NCI-H187 (cell line): Measurements from ENCODE around the gene LTK.
"Not testable (repeated sequence)": the region's sequence is repeated elsewhere in the genome, so short reads cannot be mapped to it uniquely, and the experiment has no call there.

Source experiments
- DNase-seq, 2 experiments: peaks; one replicate each; lab custom pipeline; 2025; lab: John Stamatoyannopoulos, UW

Gene LTK

DNA sequence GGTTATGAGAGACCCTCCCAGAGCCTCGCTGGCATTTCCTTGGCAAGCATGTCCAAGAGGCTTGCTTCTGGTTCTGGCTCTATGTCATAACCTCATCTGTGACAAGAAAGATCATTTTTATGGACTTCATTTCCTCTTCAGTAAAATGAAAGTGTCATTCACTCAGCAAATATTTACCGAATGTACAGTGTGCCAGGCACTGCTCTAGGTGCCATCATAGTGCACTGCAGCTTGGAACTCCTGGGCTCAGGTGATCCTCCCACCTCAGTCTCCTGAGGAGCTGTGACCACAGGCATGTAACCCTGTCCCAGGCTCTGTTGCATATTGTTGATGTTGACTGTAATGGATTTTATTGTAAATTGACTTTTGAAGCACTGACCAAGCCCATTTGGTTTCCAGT is 38.7 kb downstream of the LTK start:
- DNase-seq: no peak

DNA sequence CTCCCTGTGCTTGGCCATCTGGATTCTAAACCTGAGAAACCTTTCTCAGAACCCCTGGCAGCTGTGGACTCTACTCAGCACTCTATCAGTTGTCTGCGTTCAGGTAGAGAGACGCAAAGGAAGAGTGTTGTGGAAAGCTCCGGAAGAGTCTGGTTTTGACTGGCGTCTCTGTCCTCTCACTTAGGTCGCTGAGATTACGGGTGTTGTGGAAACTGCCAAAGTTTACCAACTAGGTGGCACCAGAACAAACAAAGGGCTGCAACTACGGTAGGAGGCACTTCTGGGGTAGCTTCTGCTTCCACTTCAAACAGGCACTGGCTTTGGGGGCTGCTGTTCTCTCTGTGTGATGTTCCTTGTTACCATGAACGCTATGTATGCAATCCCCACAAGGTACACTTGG is 39.2 kb downstream of the LTK start:
- DNase-seq: no peak

DNA sequence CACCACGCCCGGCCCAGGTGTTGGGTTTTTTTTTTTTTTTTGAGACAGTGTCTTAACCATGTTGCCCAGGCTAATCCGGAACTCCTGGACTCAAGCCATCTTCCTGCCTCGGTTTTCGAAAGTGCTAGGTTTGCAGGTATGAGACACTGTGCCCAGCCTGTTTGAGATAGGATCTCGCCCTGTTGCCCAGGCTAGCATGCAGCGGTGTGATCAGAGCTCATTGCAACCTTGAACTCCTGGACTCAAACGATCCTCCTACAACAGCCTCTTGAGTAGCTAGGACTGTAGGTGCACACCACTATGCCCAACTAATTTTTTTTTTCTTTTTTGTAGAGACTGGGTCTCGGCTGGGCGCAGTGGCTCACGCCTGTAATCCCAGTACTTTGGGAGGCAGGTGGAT is 40.2 kb downstream of the LTK start:
- no peak for DNase-seq

DNA sequence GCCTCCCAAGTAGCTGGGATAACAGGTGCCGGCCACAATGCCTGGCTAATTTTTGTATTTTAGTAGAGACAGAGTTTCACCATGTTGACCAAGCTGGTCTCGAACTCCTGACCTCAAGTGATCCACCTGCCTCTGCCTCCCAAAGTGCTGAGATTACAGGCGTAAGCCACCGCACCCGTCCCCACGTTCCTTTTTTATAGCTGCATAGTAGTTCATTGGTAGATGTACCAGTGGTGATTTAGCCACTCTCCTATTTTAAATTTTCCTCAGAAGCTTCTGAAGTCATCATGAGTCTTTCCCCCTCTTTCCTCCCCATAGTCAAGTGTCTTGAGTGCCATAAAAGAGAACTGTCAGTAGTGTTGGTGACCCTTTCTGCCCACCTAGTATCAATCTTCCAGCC is 44.0 kb downstream of the LTK start:
- DNase-seq: not testable (repeated sequence)

DNA sequence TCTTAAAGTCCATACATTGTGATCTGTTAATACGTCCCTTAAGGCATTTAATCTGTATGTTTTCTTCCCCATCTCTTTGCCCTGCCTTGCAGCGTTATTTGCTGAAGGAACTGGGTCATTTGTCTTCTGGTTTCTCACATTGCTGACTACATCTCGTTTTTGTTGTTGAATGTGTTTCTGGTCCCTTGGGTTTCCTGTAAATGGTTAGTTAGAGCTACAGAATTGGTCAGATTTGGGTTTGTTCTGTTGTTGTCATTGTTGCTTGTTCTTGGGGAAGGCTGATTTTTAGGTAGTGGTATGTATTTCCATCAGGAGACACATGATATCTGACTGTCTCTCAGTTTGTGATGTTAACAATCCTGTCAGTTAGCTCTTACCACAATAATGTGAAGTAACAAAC is 46.9 kb downstream of the LTK start:
- no peak for DNase-seq

DNA sequence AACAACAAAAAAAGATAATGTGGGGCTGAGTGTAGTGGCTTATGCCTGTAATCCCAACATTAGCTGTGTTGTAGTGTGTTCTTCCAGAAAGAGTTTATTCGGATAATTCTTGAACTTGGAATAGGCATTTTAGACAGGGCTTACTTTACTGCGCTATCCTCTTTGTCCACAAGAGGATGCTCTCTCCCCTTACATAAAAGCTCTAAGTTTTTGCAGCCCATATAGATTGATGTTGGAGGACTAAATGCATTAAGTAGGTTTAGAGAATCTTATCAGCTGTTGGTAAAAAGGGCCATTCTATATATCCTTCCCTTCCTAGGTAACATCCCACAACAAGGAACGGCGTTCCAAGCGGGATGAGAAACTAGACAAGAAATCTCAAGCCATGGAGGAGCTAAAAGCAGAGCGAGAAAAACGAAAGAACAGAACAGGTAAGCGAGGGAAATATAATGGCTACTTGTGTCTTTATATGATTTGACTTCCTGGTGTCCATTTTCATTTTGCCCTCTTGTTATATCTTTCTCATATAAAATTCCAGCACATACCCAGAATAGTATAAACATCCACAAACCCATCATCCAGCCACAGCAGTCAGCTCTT is 47.7 kb downstream of the LTK start:
- DNase-seq: no peak

DNA sequence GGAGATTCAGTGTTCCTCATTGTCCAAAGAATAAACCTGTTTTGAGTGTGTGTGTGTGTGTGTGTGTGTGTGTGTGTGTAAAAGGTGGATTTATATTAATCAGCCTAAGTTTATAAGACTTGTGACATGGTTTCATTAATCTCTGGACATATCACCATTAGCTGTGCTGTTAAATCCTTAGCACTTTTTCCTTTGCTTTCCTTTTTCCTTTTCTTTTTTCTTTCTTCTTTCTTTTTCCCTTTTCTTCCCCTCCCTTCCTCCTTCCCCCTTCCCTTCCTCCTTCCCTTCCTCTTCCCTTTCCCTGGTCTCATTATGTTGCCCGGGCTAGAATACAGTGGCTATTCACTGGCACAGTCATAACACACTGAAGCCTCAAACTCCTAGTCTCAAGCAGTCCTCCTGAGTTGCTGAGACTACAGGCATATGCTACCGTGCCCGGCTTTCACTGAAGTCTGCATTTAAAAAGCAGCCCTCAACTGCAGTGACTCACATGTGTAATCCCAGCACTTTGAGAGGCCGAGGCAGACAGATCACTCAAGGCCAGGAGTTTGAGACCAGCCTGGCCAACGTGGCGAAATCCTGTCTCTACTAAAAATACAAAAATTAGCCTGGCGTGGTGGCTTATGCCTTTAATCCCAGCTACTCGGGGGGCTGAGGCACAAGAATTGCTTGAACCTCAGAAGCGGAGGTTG is 48.6 kb downstream of the LTK start:
- DNase-seq: no peak

DNA sequence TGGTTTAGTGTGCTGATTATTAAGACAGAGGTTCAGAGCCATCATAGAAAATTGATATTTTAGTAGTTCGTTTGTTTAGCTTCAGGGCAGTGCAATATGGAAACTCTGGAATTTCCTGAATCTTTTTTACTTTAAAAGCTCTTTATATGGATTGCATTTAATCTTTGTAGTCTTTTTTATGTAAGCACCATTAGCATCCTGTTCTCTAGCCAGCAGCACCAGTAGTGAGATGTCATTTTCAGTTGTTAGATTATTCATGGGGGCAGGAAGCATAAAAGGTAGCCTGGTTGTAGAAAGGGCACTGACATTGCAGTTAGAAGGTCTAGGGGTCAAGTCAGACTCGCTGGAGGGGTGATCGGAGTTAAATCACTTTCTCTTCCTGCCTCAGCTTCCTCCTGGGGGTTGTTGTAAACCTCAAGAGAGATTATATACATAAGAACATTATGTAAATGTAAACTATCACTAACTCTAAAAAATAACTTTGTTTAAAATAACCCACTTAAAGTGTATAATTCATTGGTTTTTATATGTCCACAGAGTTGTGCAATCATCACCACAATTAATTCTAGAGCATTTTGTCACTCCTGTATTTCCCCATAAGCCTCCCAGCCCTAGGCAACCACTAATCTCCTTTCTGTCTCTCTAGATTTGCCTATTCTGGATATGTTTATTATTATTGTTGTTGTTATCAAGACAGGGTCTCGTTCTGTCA is 51.4 kb downstream of the LTK start:
- DNase-seq: no peak
